ENCODE results near the gene CATSPER3. TPM values are rescaled to one million over a fixed set of nuclear protein-coding genes. Genes with fewer than 3 reads are reported as not detected.

Gene CATSPER3
- total RNA-seq, 1 experiment from 2014 or later = 1.7 TPM

- no peaks in the 10 kb centered on the region for H4K20me1 ChIP-seq (ENCODE audit: insufficient read depth)
- H3K36me3 ChIP-seq (ENCODE audit: control insufficient read depth in 1 of 2, insufficient read depth in 2 of 2, low read length in 2 of 2) = no peaks in the 10 kb centered on the region
- CTCF ChIA-PET = no interaction called here
- BruUV-seq (replicated peaks) = no TSS peak
- peaks cover 0 to 8% of the 10 kb centered on the region in 2 experiments; a peak in 1 of 4 replicates for H3K4me1 ChIP-seq (ENCODE audit: control insufficient read depth in 1 of 2, insufficient read depth in 2 of 2, low read length in 2 of 2)
- H3K79me2 ChIP-seq (ENCODE audit: insufficient read depth, low read length) = no peaks in the 10 kb centered on the region
- H3K4me3 ChIP-seq (replicated peaks in 1 of 2; ENCODE audit: low read depth in 1 of 2, low read length in 2 of 2) = no peak overlapping the region
- no peaks in the 10 kb centered on the region for H3K9me2 ChIP-seq (ENCODE audit: insufficient read depth)
- TF ChIP-seq ZBTB33 (IDR thresholded peaks at IDR 0.05; ENCODE audit: extremely low read depth, insufficient replicate concordance, low read length) = no peak
- no peak for TF ChIP-seq REST (IDR thresholded peaks at IDR 0.05; ENCODE audit: low read depth)
- no peak for TF ChIP-seq TCF7L2 (IDR thresholded peaks at IDR 0.05; ENCODE audit: borderline replicate concordance, extremely low read depth, insufficient read depth, insufficient read length)
- TF ChIP-seq EGR1 (IDR thresholded peaks at IDR 0.05; ENCODE audit: low read depth) = no peak
- no peak for TF ChIP-seq POLR2A (IDR thresholded peaks at IDR 0.05; ENCODE audit: borderline replicate concordance, extremely low read depth, insufficient read depth, insufficient read length)
- TF ChIP-seq SP1 (IDR thresholded peaks at IDR 0.05; ENCODE audit: low read depth) = no peak
- no peak for TF ChIP-seq FOSL1 (IDR thresholded peaks at IDR 0.05; ENCODE audit: low read depth)
- TF ChIP-seq, protein P1, sequence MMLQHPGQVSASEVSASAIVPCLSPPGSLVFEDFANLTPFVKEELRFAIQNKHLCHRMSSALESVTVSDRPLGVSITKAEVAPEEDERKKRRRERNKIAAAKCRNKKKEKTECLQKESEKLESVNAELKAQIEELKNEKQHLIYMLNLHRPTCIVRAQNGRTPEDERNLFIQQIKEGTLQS (IDR thresholded peaks at IDR 0.05) = no peak
- TF ChIP-seq EZH2phosphoT487 (IDR thresholded peaks at IDR 0.05; ENCODE audit: borderline replicate concordance) = no peak
- no peak for TF ChIP-seq CBX3 (IDR thresholded peaks at IDR 0.05; ENCODE audit: low read depth)
- TF ChIP-seq YY1 (IDR thresholded peaks at IDR 0.05; ENCODE audit: extremely low read depth, insufficient replicate concordance, low read depth, low read length) = no peak
- no peak for TF ChIP-seq ELF1 (IDR thresholded peaks at IDR 0.05; ENCODE audit: borderline replicate concordance, low read depth)
- TF ChIP-seq RAD21 (IDR thresholded peaks at IDR 0.05; ENCODE audit: low read depth) = no peak
- no peak for TF ChIP-seq CEBPB (IDR thresholded peaks at IDR 0.05; ENCODE audit: low read depth)
- TF ChIP-seq EZH2 (IDR thresholded peaks at IDR 0.05) = no peak
- TF ChIP-seq ZNF274 (IDR thresholded peaks at IDR 0.05; ENCODE audit: low read depth, low read length) = no peak
- TF ChIP-seq SRF (IDR thresholded peaks at IDR 0.05; ENCODE audit: low read depth) = no peak
- RAD21 ChIA-PET (ENCODE audit: low non-redundant PET in 1 of 2, low total read pairs in 2 of 2, uncharacterized antibody in 2 of 2, unreplicated experiment in 2 of 2) = no interaction called here
- H3K9ac ChIP-seq (ENCODE audit: low read length) = no peak overlapping the region
- no peak overlapping the region for H3K27ac ChIP-seq (ENCODE audit: low read depth, low read length)
- intact Hi-C loops (cut with micrococcal nuclease) = no loop called here
- ATAC-seq (no peak), DNase-seq (ENCODE audit: low read depth, low spot score) (no peak)
- H3K27me3 ChIP-seq (ENCODE audit: insufficient read depth, low read length) = no peaks in the 10 kb centered on the region
- POLR2A ChIA-PET = no interaction called here
- no peaks in the 10 kb centered on the region for H3K9me3 ChIP-seq (ENCODE audit: control insufficient read depth in 1 of 2, insufficient read depth in 1 of 2, low read depth in 1 of 2, low read length in 2 of 2)
- no peak overlapping the region for H3K4me2 ChIP-seq (ENCODE audit: low read length)
- H2AFZ ChIP-seq (ENCODE audit: low read depth, low read length, poor library complexity, severe bottlenecking) = no peak overlapping the region
These were observed 79.1 kb downstream of the CATSPER3 start for GRCh38 chr5:135046661-135047346.

All from HCT116 (cell line).